NCI-H2171 treated with DMSO at 0.1 percent for 48 hours (cell line): ENCODE measurements around the gene ATG7.
"Not testable (repeated sequence)": the region's sequence is repeated elsewhere in the genome, so short reads cannot be mapped to it uniquely, and the experiment has no call there.

ENCODE experiments used
- DNase-seq: peaks from one replicate; lab custom pipeline; 2025; lab: John Stamatoyannopoulos, UW

Gene ATG7

DNA sequence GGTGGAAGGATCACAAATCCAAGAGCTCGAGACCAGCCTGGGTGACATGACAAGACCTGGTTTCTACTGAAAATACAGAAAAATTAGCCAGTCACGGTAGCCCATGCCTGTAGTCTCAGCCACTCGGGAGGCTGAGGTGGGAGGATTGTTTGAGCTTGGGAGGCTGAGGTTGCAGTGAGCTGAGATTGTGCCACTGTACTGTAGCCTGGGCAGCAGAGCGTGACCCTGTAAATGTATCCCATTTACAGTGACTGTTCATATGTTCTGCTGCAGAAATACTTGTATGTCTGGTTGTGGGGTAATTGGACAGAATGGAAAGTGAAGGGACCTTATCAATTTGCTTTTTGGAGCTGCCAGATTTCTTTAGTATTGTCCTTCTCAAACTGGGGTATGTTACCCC, 24.9 kb downstream of the ATG7 start:
- DNase-seq, result no peak

DNA sequence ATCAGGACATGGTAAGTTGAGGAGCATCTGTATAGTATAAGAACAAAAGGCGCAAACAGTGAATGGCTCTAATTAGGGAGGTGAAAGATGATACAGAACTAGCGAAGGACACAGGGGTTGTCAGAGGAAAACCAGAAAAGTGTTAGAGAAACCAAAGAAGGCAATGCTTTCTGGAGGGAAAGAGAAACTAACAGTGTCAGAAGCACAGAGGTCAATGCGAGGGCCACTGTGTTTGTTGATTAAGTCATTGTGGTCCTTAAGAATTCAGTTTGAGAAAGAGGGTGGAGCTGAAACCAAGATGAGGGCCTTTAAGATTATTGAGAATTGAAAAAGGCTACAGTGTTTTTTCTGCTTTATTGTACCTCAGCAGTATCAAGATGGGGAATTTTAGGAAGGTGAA, 28.8 kb downstream of the ATG7 start:
- DNase-seq, result peak; percentile 60

DNA sequence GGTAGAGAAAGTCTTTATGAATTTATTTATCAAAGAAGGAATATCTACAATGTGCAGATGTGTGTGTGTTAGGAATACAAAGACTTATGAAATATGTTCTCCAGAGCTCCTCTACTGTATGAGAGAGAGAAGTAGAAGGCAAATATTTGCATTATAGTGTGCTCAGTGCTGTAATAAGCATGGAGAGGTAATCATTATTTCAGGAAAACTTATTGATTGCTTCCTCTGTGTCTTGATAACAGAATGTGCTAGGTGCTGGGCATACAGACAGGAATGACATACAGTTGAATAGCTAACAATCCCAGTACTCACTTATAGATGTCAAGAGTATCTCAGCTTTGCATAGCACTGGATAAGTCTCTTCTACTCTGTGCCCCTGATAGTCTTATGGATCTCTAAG, 30.2 kb downstream of the ATG7 start:
- no peak for DNase-seq

DNA sequence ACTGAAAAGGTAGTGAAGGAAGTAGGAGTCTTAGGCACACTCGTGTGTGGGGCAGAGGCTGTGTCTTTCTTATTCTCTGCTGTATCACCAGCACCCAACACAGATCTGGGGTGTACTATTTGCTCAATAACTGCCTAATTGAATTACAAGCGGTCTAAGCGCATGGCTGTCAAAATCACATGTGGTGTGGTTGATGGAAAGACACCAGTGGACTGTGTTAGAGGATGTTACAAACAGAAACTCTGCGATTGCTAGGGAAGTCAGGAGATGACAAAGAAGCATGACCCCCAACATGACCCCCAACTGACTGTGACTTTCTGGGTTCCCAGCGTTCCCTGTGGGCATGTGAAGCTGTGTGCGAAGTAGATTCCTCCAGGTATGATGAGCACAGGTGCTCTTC, 32.0 kb downstream of the ATG7 start:
- DNase-seq, result no peak

GRCh38 chr3:11305509-11305908, 33.3 kb downstream of the ATG7 start:
- DNase-seq, result no peak

- DNase-seq, result peak; percentile 10
Measured at GRCh38 chr3:11306817-11307589, 34.8 kb downstream of the ATG7 start.

GRCh38 chr3:11307830-11308432, 35.7 kb downstream of the ATG7 start:
- DNase-seq, result no peak

DNA sequence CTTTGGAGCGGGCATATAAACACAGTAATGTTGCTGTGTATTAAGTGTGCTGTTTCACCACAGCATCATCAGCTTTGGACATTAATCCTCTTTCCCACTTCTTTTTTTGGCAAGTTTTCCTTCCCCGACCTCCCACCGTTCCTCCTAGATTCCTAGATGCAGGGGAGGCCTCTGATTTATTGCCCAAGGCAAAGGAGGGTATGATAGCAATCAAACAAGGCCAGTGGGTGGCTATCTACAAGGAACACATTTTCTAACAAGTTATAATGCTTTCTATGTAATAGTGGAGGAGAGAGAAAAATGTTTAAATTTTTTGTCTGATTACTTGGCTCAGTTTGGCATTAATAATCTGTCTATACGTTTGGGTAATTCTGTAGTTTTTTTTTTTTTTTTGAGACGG, 38.1 kb downstream of the ATG7 start:
- no peak for DNase-seq

DNA sequence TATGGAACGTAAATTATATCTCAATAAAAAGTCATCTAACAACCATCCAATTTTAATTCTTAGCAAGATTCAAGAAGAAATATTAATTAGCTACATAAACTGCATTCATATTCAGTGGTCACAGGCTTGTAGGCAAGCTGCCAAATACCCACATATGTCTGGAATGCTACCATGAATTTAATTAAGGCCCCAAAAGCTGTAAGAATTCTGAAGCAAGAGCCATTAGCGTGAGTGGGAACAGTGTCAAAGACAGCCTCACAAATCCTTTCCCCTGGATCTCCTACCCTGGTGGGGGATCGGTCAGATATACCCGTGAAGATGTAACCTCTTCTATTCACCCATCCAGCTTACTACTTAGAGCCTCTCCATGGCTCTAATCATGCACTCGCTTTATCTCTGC, 40.0 kb downstream of the ATG7 start:
- DNase-seq, result no peak

- DNase-seq, result no peak
Measured at GRCh38 chr3:11317300-11317699, 45.1 kb downstream of the ATG7 start.

- no peak for DNase-seq
Measured at GRCh38 chr3:11322931-11323330, 50.7 kb downstream of the ATG7 start.

GRCh38 chr3:11323813-11324212, 51.6 kb downstream of the ATG7 start:
- DNase-seq, result no peak

GRCh38 chr3:11327619-11328018, 55.4 kb downstream of the ATG7 start:
- no peak for DNase-seq

GRCh38 chr3:11328196-11328945, 56.2 kb downstream of the ATG7 start:
- DNase-seq, result no peak

GRCh38 chr3:11329777-11330176, 57.6 kb downstream of the ATG7 start:
- no peak for DNase-seq

- no peak for DNase-seq
Measured at GRCh38 chr3:11331101-11331500, 58.9 kb downstream of the ATG7 start.

GRCh38 chr3:11335056-11335608, 62.9 kb downstream of the ATG7 start:
- peak; percentile 53 for DNase-seq

DNA sequence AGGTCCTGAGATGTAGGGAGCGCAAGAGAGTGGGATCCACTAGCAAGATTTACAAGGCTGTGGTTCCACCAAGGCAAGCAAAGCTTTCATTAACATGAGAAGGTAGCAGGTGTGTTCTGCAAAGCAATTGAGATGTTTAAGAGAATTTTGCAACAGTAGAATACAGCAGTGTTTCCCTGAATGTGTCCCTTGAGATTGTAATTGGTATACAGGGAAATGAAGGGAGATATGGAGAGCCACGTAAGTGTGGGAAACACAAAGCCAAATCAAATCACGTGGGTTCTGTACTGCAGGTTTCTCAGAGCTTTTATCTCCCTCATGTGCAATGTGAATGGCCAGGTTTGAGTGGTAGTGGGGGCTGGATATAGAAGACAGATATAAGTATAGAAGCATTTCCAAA, 67.3 kb downstream of the ATG7 start:
- DNase-seq, result peak; percentile 25

GRCh38 chr3:11346416-11346815, 74.2 kb downstream of the ATG7 start:
- no peak for DNase-seq

DNA sequence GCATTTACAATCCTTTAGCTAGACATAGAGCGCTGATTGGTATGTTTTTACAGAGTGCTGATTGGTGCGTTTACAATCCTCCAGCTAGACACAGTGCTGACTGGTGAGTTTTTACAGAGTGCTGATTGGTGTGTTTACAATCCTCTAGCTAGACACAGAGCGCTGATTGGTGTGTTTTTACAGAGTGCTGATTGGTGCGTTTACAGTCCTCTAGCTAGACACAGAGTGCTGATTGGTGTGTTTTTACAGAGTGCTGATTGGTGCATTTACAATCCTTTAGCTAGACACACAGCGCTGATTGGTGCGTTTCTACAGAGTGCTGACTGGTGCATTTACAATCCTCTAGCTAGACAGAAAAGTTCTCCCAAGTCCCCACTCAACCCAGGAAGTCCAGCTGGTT, 76.7 kb downstream of the ATG7 start:
- DNase-seq, result not testable (repeated sequence)

DNA sequence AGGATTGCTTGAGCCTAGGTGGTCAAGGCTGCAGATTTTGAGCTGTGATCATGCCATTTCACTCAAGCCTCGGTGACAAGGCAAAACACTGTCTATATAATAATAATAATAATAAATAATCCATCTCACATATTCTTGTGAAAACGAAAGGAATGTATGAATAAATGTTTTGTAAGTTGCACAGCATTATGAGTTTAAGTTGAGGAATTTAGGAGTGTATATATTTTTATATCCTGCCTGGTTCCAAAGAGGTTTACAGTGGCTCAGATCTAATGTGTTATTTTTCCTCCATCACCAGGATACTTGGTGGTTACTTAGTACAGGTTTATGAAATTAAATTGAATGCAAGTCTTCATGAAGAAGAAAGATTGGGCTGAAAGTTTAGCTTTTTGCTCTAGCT, 77.2 kb downstream of the ATG7 start:
- no peak for DNase-seq

DNA sequence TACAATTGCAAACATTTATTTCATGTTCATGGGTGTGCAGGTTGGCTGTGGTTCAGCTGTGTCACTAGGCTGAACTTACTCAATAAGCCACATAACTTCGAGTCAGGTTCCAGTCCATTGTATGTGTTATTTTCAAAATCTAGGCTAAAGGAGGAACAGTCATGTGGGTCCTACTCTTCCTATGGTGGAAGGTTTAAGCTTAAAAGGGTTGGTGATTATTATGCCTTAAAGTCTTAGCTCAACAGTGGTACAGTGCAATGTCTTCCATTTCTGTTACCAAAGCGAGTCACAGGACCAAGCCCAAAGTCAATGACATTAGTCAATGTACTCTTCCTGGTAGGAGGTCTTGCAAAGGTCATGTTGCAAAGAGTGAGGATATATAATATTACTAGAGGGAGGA, 78.2 kb downstream of the ATG7 start:
- DNase-seq, result no peak

DNA sequence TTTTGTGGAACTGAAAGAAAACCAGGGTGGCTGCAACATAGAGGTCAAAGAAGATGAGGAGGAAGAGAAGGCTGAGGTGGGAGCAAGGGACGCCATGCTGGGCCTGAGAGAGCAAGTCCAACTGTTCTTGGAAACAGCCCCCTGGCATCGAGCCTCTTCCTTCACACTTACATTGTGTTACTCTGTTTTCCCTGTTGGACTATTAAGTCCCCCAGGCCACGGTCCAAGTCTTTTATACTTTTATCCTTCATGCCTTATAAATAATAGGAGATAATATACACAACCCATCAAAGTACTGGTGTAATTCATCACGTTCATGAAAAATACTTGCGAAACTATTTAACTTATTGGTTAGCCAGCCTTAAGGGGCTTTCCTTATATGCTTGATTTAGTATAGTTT, 79.3 kb downstream of the ATG7 start:
- DNase-seq, result no peak
